Measurements from ENCODE around the gene USP30.

USP30 gene

GRCh38 chr12:109098183-109098604 lies 45.8 kb downstream of the USP30 start:
- DNase-seq (ENCODE audit: low spot score), result no peak

- peak; percentile 36 for DNase-seq (ENCODE audit: low spot score)
These were observed 46.3 kb downstream of the USP30 start for GRCh38 chr12:109098651-109099050.

- DNase-seq (ENCODE audit: low spot score), result no peak
These were observed 47.1 kb downstream of the USP30 start for GRCh38 chr12:109099431-109100020.

GRCh38 chr12:109100741-109101140 lies 48.4 kb downstream of the USP30 start:
- DNase-seq (ENCODE audit: low spot score), result no peak

GRCh38 chr12:109102491-109102890 lies 50.1 kb downstream of the USP30 start:
- DNase-seq (ENCODE audit: low spot score), result no peak

- DNase-seq (ENCODE audit: low spot score), result no peak
These were observed 52.8 kb downstream of the USP30 start for GRCh38 chr12:109105176-109105575.

GRCh38 chr12:109109746-109110350 lies 57.5 kb downstream of the USP30 start:
- no peak for DNase-seq (ENCODE audit: low spot score)

- peak; percentile 93 for DNase-seq (ENCODE audit: low spot score)
These were observed 58.7 kb downstream of the USP30 start for GRCh38 chr12:109110988-109111495.

- DNase-seq (ENCODE audit: low spot score), result no peak
These were observed 60.5 kb downstream of the USP30 start for GRCh38 chr12:109112720-109113465.

GRCh38 chr12:109113661-109114321 lies 61.4 kb downstream of the USP30 start:
- no peak for DNase-seq (ENCODE audit: low spot score)

- DNase-seq (ENCODE audit: low spot score), result no peak
These were observed 62.3 kb downstream of the USP30 start for GRCh38 chr12:109114644-109115043.

- no peak for DNase-seq (ENCODE audit: low spot score)
These were observed 63.0 kb downstream of the USP30 start for GRCh38 chr12:109115404-109115757.

- no peak for DNase-seq (ENCODE audit: low spot score)
These were observed 63.6 kb downstream of the USP30 start, which contains the start of gene ACACB for GRCh38 chr12:109115758-109116610. Gene ACACB (plus strand): TSS chr12:109116587. CDS start chr12:109139406, 22,819 bp downstream.

- DNase-seq (ENCODE audit: low spot score), result no peak
These were observed 64.2 kb downstream of the USP30 start for GRCh38 chr12:109116611-109116949.

- DNase-seq (ENCODE audit: low spot score), result no peak
These were observed 67.7 kb downstream of the USP30 start for GRCh38 chr12:109120095-109120494.

- no peak for DNase-seq (ENCODE audit: low spot score)
These were observed 68.2 kb downstream of the USP30 start for GRCh38 chr12:109120557-109120956.

GRCh38 chr12:109121346-109121880 lies 69.0 kb downstream of the USP30 start:
- no peak for DNase-seq (ENCODE audit: low spot score)

GRCh38 chr12:109124878-109125648 lies 72.7 kb downstream of the USP30 start:
- no peak for DNase-seq (ENCODE audit: low spot score)

- DNase-seq (ENCODE audit: low spot score), result no peak
These were observed 73.4 kb downstream of the USP30 start for GRCh38 chr12:109125791-109126190.

GRCh38 chr12:109126784-109127183 lies 74.4 kb downstream of the USP30 start:
- no peak for DNase-seq (ENCODE audit: low spot score)
